GM21447 (cell line): ENCODE measurements around the gene PPM1J.

ENCODE experiments used
- ATAC-seq: cut with Tn5 transposase; IDR thresholded peaks from one replicate; pipeline ENCODE4 v1.9.1; 2021; ENCODE audit not compliant: unreplicated experiment

Gene PPM1J

GRCh38 chr1:112689196-112689841 is 25.8 kb downstream of the PPM1J start:
- no peak for ATAC-seq

GRCh38 chr1:112688781-112689193 is 26.3 kb downstream of the PPM1J start:
- no peak for ATAC-seq

GRCh38 chr1:112687785-112688496 is 27.2 kb downstream of the PPM1J start:
- no peak for ATAC-seq

- ATAC-seq: no peak
These were observed 27.8 kb downstream of the PPM1J start for GRCh38 chr1:112687361-112687760.

- no peak for ATAC-seq
These were observed 28.3 kb downstream of the PPM1J start for GRCh38 chr1:112686835-112687234.

- ATAC-seq: no peak
These were observed 28.7 kb downstream of the PPM1J start for GRCh38 chr1:112686417-112686816.

- no peak for ATAC-seq
These were observed 29.2 kb downstream of the PPM1J start for GRCh38 chr1:112685913-112686312.

GRCh38 chr1:112678605-112679004 is 36.5 kb downstream of the PPM1J start:
- ATAC-seq: no peak

GRCh38 chr1:112677501-112677900 is 37.6 kb downstream of the PPM1J start:
- no peak for ATAC-seq

- ATAC-seq: no peak
These were observed 38.6 kb downstream of the PPM1J start for GRCh38 chr1:112676543-112676942.

- no peak for ATAC-seq
These were observed 39.3 kb downstream of the PPM1J start for GRCh38 chr1:112675728-112676381.

- peak; percentile 37 for ATAC-seq
These were observed 40.0 kb downstream of the PPM1J start for GRCh38 chr1:112674986-112675727.

- peak; percentile 55 for ATAC-seq
These were observed 40.6 kb downstream of the PPM1J start, which contains the start of gene MOV10 for GRCh38 chr1:112674440-112674985. TSS of gene MOV10 (plus strand) at chr1:112674659. CDS start at chr1:112674913, 254 bp downstream.

GRCh38 chr1:112673592-112674439 is 41.3 kb downstream of the PPM1J start:
- ATAC-seq: peak; percentile 7

- no peak for ATAC-seq
These were observed 42.3 kb downstream of the PPM1J start for GRCh38 chr1:112672842-112673241.

GRCh38 chr1:112672009-112672408 is 43.1 kb downstream of the PPM1J start:
- no peak for ATAC-seq

- ATAC-seq: no peak
These were observed 48.2 kb downstream of the PPM1J start for GRCh38 chr1:112666946-112667345.

- no peak for ATAC-seq
These were observed 49.3 kb downstream of the PPM1J start for GRCh38 chr1:112665857-112666256.
